ENCODE measurements around the gene SCMH1. TPM values are rescaled to one million over a fixed set of nuclear protein-coding genes. Genes with fewer than 3 reads are reported as not detected.

SCMH1 gene
- total RNA-seq, 1 experiment from 2014 or later = 19.4 TPM

- no peak for ATAC-seq
- Mint-ChIP-seq H3K9me3 (no peaks in the 10 kb centered on the region), H3K4me1 (peaks cover 8% of the 10 kb centered on the region), H3K27ac (no peak overlapping the region), H3K36me3 (no peaks in the 10 kb centered on the region), H3K27me3 (ENCODE audit: low read depth) (no peaks in the 10 kb centered on the region), H3K4me3 (no peak overlapping the region)
- ChIA-PET CTCF (interaction anchor here (1.1 kb wide), 1 partner anchor 22 kb away, joined by 3 read pairs; no protein-coding TSS in a partner anchor), POLR2A (no interaction called here)
- no peak for DNase-seq (ENCODE audit: low spot score)
- no peak for TF ChIP-seq SOX15 (CRISPR knock-in tag; IDR thresholded peaks at IDR 0.05)
- no peak for TF ChIP-seq ZNF138 (CRISPR knock-in tag; conservative IDR thresholded peaks at IDR 0.05)
- TF ChIP-seq EMX1 (CRISPR knock-in tag; IDR thresholded peaks at IDR 0.05) = no peak
- no peak for TF ChIP-seq JAZF1 (CRISPR knock-in tag; IDR thresholded peaks at IDR 0.05)
- no peak for TF ChIP-seq PREB (CRISPR knock-in tag; IDR thresholded peaks at IDR 0.05; ENCODE audit: borderline replicate concordance)
- TF ChIP-seq ZBTB43 (CRISPR knock-in tag; IDR thresholded peaks at IDR 0.05) = no peak
- TF ChIP-seq AFF4 (CRISPR knock-in tag; IDR thresholded peaks at IDR 0.05; ENCODE audit: borderline replicate concordance) = no peak
Observed at GRCh38 chr1:41101076-41101475, 141.0 kb downstream of the SCMH1 start.

- ChIA-PET CTCF (interaction anchor here (1.1 kb wide), 1 partner anchor 23 kb away, joined by 3 read pairs; no protein-coding TSS in a partner anchor), POLR2A (no interaction called here)
- TF ChIP-seq ETV6 (CRISPR knock-in tag; IDR thresholded peaks at IDR 0.05) = no peak
- TF ChIP-seq AR (CRISPR knock-in tag; IDR thresholded peaks at IDR 0.05) = no peak
- no peak for TF ChIP-seq MAX (CRISPR knock-in tag; IDR thresholded peaks at IDR 0.05)
- TF ChIP-seq ARID4B (CRISPR knock-in tag; IDR thresholded peaks at IDR 0.05; ENCODE audit: borderline replicate concordance) = no peak
- no peak for TF ChIP-seq CTCF (IDR thresholded peaks at IDR 0.05)
- TF ChIP-seq ZNF423 (CRISPR knock-in tag; IDR thresholded peaks at IDR 0.05) = no peak
- no peak for TF ChIP-seq ZNF416 (CRISPR knock-in tag; IDR thresholded peaks at IDR 0.05)
- no peak for TF ChIP-seq ZMAT4 (CRISPR knock-in tag; IDR thresholded peaks at IDR 0.05)
- TF ChIP-seq GTF2I (CRISPR knock-in tag; conservative IDR thresholded peaks at IDR 0.05) = no peak
- Mint-ChIP-seq H3K36me3 (no peaks in the 10 kb centered on the region), H3K4me3 (no peak overlapping the region), H3K27me3 (ENCODE audit: low read depth) (no peaks in the 10 kb centered on the region), H3K4me1 (peaks cover 8% of the 10 kb centered on the region), H3K9me3 (no peaks in the 10 kb centered on the region), H3K27ac (no peak overlapping the region)
- no peak for ATAC-seq
- no peak for DNase-seq (ENCODE audit: low spot score)
Observed at GRCh38 chr1:41100170-41100569, 141.9 kb downstream of the SCMH1 start.
